ENCODE results near the gene PDSS2.

GRCh38 chr6:107323133-107323785 lies 136.1 kb downstream of the PDSS2 start:
- TF ChIP-seq POLR2A (IDR thresholded peaks at IDR 0.05; ENCODE audit: low read depth, low read length) (no peak), CEBPB (IDR thresholded peaks at IDR 0.05; ENCODE audit: low read depth, low read length) (peak; percentile 52), MAZ (IDR thresholded peaks at IDR 0.05; ENCODE audit: borderline replicate concordance, low read depth, low read length) (no peak), RFX5 (IDR thresholded peaks at IDR 0.05; ENCODE audit: low read depth, low read length) (no peak), BHLHE40 (IDR thresholded peaks at IDR 0.05; ENCODE audit: low read depth, low read length) (no peak), ELK1 (IDR thresholded peaks at IDR 0.05; ENCODE audit: borderline replicate concordance, low read depth, low read length) (no peak), RCOR1 (IDR thresholded peaks at IDR 0.05; ENCODE audit: insufficient replicate concordance, low read length) (no peak), MXI1 (IDR thresholded peaks at IDR 0.05; ENCODE audit: borderline replicate concordance, low read depth, low read length) (no peak), SMC3 (IDR thresholded peaks at IDR 0.05; ENCODE audit: low read depth, low read length) (no peak), CHD1 (IDR thresholded peaks at IDR 0.05; ENCODE audit: low read depth, low read length) (no peak), RAD21 (IDR thresholded peaks at IDR 0.05; ENCODE audit: low read length) (no peak), NFE2L2 (IDR thresholded peaks at IDR 0.05; ENCODE audit: low read depth, low read length) (no peak)
- TF ChIP-seq, protein P1, sequence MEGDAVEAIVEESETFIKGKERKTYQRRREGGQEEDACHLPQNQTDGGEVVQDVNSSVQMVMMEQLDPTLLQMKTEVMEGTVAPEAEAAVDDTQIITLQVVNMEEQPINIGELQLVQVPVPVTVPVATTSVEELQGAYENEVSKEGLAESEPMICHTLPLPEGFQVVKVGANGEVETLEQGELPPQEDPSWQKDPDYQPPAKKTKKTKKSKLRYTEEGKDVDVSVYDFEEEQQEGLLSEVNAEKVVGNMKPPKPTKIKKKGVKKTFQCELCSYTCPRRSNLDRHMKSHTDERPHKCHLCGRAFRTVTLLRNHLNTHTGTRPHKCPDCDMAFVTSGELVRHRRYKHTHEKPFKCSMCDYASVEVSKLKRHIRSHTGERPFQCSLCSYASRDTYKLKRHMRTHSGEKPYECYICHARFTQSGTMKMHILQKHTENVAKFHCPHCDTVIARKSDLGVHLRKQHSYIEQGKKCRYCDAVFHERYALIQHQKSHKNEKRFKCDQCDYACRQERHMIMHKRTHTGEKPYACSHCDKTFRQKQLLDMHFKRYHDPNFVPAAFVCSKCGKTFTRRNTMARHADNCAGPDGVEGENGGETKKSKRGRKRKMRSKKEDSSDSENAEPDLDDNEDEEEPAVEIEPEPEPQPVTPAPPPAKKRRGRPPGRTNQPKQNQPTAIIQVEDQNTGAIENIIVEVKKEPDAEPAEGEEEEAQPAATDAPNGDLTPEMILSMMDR (conservative IDR thresholded peaks at IDR 0.05; ENCODE audit: low read depth, low read length): no peak
- TF ChIP-seq, protein P2, sequence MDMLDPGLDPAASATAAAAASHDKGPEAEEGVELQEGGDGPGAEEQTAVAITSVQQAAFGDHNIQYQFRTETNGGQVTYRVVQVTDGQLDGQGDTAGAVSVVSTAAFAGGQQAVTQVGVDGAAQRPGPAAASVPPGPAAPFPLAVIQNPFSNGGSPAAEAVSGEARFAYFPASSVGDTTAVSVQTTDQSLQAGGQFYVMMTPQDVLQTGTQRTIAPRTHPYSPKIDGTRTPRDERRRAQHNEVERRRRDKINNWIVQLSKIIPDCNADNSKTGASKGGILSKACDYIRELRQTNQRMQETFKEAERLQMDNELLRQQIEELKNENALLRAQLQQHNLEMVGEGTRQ (IDR thresholded peaks at IDR 0.05; ENCODE audit: low read depth, low read length): no peak

Measured in IMR-90 (cell line).